EL (cell line): ENCODE data around the gene MEIOSIN.
"Not testable (repeated sequence)": the region's sequence is repeated elsewhere in the genome, so short reads cannot be mapped to it uniquely, and the experiment has no call there.

Source experiments
- DNase-seq: peaks from one replicate; pipeline ENCODE4 v3.0.0-alpha.2; 2016

MEIOSIN gene, protein sequence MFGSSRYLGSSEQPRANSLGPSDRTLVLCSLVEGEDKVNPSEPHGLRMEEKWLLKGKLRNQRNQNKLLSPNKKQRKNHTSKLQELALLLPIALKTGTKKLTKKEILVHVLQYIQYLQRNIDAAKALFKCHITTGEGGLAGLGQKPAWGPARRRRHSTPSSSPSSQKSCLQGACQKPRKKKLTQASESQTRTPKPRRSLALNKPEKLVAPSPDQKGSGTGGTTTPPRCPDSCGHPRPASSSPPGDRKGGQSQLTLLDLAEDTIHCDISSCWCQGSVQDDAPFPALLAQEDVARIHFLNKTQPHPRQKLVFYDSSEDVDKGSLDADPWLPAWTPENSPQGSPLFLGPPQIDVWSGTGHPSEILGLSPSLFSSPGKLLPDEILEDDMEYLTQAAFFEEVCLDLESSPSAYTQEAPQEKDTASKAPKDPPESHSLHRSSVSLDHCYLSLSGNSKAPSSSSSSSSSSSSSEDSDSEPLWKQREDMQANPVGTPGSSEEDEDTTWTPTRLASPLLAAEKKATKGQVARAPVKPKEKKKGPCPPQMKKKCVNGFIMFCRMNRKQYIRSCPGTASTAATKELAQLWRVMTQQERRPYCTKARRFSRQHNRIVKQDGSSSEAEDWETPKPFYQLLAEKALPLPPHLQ

DNA sequence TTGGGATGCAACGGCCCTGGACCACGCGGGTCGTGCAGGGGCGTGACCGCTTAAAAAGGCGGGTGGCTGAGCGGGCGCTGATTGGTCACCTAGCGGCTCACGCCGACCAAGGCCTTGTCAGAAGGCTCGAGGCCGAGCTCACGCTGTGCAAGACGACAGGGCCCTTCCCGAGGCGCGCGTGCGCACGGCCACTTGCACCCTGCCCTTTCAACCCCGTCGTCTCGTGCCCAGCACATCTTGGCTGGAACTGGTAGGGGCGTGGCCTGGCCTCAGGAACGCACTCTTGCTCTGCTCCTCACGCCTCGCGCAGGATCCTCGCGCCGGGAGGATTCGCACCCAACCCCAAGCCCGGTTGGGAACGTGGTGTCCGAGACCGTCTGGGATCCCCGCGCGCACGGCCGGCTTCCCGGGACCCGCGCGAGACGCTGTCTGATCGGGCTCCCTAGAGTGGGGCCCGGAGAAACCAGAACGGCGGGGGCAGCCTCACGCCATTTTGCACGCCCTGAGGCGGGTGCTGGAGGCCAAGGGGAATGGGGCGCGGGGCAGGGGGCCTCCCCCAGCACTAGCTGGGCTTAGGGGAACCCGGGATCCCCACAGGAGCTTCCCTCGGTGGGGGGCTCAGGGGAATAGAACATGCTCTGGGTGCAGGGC is at the start of gene MEIOSIN:
MEIOSIN (plus strand) TSS at position 280 of the 651 bp plus-strand sequence. CDS start 1,938 bp downstream, outside the sequence.
- no peak for DNase-seq

DNA sequence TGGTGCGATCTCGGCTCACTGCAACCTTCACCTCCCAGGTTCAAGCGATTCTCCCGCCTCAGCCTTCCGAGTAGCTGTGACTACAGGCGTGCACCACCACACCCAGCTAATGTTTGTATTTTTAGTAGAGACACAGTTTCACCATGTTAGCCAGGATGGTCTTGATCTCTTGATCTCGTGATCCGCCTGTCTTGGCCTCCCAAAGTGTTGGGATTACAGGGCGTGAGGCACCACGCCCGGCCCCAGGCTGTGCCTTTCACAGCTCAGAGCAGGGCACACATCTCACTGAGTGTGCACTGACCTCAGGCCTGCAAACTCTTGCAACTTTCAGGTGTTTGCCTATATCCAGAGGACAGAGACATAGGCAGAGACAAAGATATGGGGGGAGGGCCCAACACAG is 48.2 kb upstream of the MEIOSIN start:
- DNase-seq = not testable (repeated sequence)

DNA sequence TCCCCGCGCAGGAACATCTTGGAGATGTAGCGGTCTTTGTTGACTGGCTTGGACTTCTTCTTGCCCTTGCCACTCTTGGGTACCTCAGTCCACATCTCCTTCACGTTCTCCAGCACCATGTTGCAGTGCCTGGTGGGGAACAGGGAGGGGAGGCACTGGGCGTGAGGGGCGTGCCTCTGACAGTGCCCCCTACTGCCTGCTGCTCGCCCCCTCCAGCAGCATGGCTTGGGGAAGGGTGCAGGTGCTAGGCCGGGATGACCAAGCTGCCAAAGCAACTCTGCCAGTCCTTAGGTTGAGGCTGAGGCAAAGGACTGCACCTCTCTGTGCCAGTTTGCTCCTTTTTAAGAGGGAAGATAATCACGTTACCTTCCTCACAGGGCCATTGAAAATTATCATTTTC is 45.6 kb upstream of the MEIOSIN start:
- no peak for DNase-seq

DNA sequence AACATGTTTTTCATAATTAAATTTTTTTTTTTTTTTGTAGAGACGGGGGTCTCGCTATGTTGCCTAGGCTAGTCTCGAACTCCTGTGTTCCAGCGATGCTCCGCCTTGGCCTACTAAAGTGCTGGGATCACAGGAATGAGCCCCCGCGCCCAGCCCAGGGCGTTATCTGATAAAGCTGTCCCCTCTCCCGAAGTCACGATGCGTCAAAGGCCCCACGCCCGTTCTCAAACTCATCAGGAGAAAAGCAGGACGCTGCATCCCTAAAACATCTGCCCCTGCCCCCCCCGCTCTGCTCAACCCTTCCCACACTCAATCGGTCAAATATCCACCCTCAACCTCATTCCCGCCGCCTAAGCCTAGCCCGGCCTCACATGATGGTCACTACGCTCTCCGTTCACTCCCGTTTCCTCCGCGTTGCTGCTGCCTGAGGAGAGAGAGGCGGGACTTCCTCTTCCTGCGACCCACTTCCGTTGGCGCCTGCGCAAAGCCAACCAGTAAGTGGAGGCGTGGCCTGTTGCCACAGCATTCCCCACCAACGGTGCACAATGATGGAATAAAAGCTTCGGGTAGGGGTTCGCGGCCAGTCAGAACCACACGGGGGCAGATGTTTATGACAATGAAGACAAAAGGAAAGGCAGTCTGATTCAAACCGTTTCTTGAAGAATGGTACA is 41.6 kb upstream of the MEIOSIN start, which contains the start of gene SNRPD2:
SNRPD2 (minus strand) TSS at position 438 of the 671 bp plus-strand sequence; CDS start at position 373, 65 bp downstream.
- peak; percentile 96 for DNase-seq

DNA sequence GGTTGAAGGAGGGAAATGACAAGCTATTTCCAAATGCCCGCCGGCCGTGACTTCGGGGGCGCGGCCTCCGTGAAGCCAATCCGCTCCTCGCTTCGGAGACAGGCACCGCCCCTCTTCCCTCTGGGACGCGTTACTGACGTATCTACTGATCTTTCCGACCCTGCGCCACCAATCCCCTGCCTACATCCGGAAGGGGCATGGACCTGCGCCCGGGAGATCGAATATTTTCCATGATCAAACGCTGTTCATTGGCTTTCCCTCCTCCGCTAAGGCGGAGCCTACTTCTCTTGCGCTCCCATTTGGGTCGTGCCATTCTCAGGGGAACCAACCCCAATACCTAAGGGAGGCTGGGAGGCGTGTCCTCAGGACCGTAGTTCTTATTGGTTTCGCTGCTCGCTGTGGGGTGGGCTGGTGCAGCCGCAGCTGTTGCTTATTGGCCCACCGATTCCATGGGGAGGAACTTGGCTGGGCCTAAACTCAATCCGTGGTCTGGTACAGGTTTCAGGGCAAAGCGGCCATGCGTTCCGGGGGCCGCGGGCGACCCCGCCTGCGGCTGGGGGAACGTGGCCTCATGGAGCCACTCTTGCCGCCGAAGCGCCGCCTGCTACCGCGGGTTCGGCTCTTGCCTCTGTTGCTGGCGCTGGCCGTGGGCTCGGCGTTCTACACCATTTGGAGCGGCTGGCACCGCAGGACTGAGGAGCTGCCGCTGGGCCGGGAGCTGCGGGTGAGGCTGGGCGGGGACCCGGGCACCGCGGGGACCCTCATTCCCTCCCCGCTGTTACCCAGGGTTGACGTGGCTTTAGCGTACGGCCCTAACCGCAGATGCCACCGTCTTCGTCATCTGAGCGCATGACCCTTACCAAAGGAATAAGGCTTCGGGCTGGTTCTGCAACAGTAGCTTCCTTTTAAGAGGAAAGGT is 40.8 kb upstream of the MEIOSIN start, which contains the start of gene QPCTL:
QPCTL (plus strand) TSS at position 480 of the 919 bp plus-strand sequence; CDS start at position 518, 38 bp downstream.
- DNase-seq = peak; percentile 100

DNA sequence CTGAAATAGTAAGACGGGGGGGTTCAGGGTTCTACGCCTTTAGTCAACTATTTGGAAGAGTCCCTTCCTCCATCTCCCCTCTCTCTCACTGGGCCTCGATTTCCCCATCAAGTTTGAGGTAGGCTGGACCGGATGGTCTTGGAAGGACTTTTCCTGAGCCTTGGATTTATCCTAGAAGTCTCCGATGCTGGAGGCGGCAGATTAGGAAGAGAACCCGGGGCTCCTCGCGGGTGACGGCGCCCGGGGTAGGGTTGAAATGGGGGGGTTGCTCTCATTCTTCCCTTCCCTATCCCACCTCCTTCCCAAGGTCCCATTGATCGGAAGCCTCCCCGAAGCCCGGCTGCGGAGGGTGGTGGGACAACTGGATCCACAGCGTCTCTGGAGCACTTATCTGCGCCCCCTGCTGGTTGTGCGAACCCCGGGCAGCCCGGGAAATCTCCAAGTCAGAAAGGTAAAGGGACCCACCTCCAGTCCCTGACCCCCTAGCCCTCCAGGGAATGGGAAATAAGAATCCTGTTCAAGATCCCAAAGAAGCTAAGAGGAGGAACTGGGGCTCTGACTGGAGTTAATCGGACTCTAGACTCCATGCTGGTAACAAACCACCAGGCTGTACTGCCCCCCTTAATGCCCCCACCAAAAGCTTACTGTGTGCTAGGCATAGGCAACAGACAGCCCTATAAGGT is 40.0 kb upstream of the MEIOSIN start:
- peak; percentile 75 for DNase-seq

DNA sequence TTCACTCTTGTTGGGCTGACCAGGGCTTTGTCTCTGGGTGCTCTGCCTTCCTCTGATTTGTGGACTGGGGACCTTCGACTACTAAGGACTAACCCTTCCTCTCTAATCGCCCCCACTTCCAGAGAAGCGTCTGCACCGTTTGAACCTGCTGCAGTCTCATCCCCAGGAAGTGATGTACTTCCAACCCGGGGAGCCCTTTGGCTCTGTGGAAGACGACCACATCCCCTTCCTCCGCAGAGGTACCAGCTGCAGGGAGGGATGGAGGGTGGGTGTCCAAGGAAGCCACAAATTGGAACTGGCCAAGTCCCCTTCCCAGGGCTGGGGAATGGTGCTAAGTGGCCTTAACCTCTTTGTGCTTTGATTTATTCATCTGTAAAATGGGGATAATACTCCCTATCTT is 31.6 kb upstream of the MEIOSIN start:
- DNase-seq = no peak

DNA sequence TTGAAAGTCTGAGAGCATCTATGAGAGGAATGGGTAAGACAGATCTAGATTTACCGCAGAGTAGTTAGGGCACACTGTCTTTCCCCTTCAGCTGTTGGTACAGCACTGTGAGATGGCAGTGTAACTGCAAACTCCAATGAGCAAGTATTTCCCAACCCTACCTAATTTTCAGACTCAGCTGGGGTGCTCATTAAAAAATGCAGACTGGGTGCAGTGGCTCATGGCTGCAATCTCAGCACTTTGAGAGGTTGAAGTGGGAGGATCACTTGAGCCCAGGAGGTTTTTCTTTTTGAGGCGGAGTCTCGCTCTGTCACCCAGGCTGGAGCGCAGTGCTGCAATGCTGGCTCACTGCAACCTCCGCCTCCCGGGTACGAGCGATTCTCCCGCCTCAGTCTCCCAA is 28.1 kb upstream of the MEIOSIN start:
- DNase-seq = no peak

DNA sequence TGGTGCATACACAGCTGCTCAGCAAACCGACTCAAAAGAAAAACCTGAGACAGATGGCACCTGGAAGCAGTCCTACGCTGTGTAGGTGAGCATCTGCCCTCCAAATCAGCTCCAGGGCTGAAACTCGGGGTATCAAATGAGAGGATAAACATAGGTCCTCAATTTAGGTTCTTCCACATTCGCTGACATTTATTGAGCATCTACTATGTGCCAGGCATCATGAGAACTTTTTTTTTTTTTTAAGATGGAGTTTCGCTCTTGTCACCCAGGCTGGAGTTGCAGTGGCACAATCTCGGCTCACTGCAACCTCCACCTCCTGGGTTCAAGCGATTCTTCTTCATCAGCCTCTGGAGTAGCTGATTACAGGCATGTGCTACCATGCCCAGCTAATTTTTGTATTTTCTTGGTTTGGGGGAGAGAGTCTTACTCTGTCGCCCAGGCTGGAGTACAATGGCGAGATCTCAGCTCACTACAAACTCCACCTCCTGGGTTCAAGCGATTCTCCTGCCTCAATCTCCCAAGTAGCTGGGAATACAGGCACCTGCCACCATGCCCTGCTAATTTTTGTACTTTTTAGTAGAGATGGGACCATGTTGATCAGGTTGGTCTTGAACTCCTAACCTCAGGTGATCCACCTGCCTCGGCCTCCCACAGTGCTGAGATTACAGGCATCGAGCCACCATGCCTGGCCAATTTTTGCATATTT is 27.4 kb upstream of the MEIOSIN start:
- DNase-seq = no peak

DNA sequence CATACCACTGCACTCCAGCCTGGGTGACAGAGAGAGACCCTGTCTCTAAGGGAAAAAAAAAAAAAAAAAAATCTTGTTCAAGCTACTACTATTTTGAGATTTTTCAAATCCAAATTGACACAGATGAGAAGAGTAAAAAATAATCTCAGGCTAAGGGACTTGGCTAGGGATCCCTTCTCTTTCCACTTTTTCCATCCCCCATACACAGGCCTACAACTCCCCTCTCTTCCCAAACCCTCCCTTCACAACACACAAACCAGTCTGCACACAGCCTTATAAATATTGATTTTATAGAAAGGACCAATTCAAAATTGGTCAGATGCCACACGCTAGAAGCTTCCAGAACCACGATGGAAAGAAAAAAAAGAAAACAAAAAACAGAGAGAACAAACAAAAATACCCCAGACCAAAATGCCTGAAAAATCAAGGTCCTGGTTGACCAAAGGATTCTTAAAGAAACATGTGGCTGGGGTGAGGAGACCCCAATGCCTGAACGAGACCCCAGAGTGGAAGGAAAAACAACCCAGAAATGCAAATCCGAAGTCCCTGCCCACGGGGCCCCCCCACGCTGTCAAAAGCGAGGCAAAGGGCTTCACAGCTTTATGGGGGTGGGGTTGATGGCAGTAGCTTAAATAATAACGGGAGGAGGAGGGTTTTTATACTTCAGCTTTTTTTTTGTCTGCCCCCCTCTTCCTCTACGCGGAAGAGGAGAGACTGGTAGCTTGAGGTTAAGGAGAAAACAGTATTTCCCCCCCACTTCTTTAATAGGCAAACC is 22.7 kb upstream of the MEIOSIN start:
- DNase-seq = no peak

DNA sequence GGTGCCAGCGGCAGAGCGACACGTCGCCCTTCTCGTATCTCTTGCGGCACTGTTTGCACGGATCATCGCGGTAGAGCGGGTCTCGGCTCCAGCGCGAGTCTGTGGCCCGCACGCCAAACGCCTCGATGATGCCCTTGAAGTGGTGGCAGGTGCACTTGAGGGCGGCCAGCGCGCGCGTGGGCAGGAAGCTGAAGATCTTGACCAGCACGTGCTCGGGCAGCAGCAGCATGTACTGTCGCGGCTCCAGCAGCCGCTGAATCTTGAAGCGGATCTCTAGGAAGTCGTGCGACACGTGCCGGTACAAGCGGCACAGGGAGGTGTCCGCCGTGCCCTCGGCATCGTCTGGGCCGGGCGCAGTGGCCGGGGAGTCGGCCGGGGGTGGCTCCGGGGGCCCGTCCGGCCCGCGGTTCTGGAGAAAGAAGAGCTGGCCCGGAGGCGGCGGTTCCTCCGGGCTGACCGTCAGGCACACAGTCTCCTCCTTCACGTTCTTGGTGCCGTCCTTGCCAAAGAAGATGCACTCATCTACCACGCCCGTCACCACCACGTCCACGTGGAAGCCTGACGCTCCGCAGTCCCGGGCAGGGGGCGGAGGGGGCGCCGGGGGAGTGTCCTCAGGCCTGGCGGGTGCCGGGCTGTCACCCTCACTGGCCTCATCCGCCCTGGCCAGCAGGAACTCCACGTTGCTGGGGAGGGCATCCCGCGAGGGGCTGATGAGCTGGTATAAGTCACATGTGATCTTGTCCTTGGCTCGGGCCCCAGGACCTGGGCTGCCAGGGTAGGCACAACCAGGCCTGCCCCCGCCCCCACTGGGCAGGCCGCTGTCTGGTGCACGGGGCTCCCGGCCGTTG is 21.2 kb upstream of the MEIOSIN start:
- no peak for DNase-seq

DNA sequence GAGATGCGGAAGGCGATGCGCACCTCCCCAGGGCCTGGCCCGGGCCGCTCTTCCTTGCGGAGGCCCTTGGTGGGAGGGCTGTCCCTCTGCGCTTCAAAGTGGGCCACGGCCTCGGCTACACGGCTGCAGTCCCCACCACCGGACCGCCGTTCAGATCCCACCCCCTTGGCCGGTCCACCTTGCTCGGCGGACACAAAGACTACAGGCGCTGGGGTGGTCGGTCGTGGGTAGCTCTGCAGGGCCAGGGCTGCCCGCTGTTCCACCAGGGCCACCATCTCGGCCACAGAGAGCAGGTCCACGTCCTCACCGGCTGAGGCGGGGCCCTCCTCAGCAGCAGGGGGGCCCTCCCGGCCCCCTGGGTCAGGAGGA is 20.6 kb upstream of the MEIOSIN start:
- no peak for DNase-seq

DNA sequence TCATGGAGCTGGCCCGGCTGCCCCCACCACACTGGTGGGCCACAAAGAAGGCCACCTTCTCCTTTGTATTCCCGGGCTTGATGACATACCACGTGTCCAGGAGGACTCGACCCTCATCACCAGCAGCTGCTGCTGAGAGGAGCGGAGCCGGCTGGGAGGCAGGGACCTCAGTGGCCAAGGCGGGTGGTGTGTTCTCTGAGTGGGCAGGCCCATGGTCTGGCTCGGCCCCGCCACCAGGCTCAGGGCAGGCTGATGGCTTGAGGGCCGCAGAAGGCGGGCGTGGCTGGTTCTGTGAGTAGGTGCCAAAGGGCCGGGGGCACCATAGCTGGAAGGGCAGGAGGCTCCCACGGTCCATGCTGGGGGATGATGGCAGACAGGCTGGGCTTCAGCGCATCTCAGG is 20.1 kb upstream of the MEIOSIN start:
- no peak for DNase-seq

DNA sequence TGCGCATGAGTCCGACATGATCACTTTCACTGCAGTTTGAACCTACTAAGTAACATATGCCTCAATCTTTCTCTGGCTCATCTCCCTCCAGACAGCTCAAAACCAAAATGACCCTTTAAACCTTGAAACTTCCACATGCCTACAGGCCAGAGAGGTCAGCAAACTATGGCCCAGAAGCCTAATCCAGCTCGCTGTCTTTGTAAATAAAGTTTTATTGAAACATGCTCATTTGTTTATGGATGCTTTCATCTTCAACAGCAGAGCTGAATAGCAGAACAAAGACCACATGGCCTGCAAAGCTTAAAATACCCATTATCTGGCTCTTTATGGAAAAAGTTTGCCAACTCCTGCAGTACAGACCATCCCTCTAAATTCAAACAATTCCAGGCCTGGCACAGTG is 18.1 kb upstream of the MEIOSIN start:
- DNase-seq = no peak

DNA sequence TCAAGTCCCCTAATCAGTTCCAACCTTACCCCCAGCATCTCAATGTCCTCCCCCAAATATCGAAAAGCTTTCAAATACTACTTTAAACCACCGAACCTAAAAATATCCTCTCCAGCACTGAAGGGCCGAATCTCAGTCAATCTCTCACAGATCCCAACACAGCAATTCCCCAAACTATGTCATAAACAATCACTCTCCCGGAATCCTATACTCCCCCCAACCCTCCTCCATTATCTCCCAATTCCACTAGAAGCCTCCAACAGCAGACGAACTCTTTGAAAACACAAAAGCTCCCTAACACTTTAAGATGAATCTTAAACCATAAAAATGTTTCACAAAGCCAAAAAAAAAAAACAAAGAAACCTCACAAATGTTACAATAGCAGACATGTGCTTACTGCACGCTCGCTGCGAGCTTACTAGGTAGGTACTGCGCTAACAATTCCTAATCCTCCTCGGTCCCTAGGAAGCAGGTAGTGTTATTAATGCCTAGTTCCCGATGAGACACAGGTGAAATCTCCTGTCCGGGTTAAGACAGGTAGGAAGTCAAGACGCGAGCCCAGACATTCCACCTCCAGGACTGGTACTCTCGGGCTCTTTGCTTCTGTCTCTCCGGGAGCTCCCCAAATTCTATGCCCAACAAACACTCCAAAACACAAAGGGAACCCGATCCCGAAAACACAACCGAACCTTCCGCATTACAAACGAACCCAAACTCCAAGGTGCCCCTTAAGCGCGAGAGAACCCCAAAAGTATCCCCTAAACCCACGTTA is 16.7 kb upstream of the MEIOSIN start:
- DNase-seq = no peak

DNA sequence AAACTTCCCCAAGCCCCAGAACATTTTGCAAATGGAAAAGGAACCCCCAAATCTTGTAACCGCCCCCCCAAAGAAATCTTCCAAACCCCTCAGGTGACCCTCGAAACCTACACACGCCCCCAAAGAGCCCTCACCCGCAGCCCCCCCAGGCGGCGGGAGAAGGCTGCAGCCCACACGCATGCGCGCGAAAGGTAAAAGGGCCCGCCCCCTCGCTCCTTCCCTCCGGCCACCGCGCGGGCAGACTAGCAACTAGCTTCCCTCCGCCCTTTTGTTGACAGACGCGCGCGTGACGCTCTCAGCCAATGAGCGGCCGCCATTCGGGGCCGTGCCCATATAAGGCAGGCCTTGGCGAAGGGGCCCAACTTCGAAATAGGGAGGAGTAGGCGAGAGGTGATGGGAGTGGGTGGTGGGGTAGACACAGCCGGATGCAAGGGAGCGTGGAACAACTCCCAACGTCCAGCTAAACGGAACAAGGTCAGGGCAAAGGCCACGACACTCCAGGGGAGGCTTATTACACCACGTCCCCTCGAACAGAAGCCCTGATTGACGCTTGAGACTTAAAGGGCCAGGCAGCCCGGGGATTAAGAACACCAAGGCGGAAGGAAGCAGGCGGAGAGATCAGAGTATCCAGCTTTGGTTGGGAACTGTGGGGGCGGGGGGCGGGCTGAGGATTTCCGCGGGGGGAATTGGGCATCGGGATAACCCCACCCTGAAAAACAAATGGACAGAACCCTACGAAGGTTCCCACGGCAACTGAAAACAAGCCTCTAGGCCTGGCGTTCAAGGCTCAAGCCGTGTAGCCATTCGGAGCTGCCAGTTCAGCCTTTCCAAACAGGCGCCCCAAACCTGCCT is 15.9 kb upstream of the MEIOSIN start:
- peak; percentile 99 for DNase-seq
